ENCODE measurements around the gene MYO1D.
"Not testable (repeated sequence)": the region's sequence is repeated elsewhere in the genome, so short reads cannot be mapped to it uniquely, and the experiment has no call there.

MYO1D gene

DNA sequence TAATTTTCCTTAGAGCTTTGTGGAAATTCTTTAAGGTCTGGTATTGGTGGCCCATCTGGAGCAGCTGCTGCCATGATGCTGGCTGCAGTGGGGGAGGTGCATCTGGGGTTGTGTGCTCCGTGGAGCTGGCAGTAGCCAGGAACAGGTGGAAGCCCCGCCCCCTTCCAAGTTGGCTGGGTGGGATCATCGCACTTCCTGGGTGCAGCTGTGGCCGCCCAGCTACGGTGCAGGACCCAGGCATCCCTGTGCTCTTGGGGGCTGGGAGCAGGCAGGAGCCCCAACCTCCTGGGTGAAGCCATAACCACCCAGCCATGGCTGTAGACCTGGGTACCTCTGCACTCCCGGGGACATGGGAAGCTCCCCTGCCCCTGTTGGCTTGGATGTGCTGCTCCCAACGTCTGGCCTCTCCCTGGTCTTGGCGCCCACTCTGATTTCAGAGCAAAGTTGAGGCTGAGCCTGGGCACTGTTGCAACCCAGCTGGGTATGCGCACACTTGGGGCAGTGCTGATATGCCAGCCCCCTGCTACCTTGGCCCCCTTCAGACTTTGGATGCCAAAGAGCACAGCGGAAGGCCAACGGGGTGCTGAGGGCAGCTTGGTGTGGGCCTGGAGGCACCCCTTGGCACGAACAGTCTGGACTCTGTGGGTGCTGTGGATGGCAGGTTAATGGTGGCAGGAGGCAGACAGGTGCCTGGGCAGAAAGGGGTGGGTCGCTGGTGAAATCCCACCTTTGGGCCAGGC, 145.2 kb downstream of the MYO1D start:
- no peak for DNase-seq (ENCODE audit: low read depth)

DNA sequence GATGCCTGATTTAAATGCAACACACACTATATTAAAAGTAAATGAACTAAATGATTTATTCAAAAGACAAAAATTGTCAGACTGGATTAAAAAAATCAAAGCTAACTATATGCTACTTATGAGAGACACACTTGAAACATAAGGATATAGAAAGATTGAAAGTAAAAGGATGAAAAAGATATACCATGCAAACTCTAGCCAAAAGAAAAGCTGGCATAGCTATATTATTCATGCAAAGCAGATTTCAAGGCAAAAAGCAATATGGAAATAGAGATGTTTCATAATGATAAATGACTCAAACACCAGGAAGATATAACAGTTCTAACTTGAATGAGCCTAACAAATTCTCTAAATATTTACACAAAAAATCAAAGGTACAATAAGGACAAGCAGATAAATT, 149.2 kb downstream of the MYO1D start:
- no peak for DNase-seq (ENCODE audit: low read depth)

DNA sequence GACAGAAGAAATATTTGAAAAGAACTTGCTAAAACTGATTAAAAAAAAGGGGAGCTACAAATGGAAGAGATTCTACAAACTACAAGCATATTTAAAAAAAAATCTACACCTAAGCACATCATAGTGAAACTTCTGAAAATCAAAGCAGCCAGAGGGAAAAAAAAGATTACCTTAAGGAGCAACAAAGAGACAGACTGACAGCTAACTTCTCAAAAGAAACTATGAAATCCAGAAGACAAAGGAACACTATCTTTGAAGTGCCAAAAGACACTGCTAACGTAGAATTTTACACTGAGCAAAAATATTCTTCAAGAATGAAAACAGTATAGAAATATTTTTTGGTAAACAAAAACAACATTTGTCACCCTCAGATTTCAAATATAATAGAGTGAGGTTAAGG, 151.2 kb downstream of the MYO1D start:
- no peak for DNase-seq (ENCODE audit: low read depth)

DNA sequence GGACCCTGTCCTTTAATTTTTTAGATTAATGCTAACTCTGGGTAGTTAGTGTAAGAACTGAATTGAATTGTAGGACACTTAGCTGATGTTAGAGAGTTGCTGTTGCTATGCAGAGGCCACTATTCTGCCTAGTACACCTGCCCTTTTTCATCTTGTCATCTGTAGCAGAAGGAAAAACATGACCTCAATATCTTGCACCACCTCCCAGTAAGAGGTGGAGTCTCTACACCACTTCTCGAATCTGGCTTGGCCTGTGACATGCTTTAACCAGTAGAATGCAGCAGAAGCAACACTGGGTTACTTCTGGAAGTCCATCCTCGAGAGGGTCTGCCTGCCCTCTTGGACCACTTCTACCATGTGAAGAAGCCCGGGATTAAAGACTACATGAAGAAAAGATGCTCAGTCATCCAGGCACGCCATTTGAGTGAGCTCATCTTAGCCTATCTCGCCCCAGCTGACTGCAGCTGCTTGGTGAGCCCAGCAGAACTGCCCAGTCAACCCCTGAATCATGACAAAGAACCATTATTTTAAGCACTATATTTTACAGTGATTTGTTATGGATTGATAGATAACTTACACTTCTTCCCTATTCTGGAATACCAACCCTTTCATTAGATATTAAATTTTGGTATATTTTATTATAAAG, 153.5 kb downstream of the MYO1D start:
- no peak for DNase-seq (ENCODE audit: low read depth)

DNA sequence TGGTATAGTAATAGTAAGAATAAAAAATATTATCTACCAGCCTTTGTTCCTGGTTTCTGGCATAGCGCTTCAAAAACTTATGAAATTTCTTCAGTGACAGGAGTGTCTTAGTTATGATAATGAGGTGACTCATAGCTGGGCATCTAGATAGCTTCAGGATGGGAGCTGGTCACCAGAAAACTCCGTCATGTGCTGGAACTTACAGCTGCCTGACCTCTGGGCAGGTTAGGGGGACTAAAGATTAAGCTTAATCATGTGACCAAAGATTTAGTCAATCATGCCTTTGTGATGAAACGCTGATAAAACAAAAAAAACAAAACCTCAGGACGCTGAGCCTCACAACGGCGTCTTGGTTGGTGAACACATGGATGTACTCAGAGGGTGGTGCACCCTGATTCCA, 154.2 kb downstream of the MYO1D start:
- DNase-seq (ENCODE audit: low read depth): no peak

DNA sequence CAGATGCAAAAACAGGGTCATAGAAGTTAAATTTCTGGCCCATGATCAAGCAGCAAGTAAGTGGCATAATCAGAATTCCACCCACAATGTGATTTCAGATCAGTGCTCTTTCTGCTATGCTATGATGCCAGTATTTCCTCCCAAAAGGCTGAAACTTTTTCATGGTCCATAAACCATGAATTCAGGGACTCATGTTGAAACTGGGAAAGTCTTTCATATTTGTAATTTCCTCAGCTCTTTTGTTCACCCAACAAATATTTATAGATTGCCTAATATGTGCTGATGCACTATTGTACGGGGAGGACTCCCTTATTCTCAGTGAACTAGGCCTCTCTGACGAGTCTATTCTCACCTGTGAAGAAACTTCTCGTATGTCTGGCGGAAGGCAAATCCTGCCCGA, 156.3 kb downstream of the MYO1D start:
- DNase-seq (ENCODE audit: low read depth): no peak

DNA sequence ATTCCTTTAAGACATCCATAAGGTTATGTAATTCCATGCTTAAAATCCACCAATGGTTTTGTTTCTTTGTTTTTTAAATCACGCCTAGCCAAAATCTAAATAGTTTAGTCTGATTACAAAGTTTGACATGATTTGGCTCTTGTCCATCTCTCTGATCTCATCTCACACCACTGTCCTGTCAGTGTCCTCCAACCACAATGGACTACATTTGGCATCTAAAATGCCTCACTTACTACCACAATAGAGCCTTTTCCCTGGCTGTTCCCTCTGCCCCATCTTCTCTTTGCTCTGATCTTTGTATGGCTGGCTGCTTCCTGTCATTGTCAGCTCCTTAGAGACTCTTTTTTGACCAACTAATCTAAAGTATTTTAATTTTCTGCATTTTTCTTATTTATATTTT, 157.2 kb downstream of the MYO1D start:
- DNase-seq (ENCODE audit: low read depth): no peak

DNA sequence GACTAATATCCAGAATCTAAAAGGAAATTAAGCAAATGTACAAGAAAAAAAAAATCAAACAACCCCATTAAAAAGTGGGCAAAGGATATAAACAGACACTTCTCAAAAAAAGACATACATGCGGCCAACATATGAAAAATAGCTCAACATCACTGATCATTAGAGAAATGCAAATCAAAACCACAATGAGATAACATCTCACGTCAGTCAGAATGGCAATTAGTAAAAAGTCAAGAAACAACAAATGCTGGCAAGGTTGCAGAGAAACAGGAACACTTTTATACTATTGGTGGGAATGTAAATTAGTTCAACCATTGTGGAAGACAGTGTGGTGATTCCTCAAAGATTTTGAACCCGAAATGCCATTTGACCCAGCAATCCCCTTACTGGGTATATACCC, 162.0 kb downstream of the MYO1D start:
- not testable (repeated sequence) for DNase-seq (ENCODE audit: low read depth)

DNA sequence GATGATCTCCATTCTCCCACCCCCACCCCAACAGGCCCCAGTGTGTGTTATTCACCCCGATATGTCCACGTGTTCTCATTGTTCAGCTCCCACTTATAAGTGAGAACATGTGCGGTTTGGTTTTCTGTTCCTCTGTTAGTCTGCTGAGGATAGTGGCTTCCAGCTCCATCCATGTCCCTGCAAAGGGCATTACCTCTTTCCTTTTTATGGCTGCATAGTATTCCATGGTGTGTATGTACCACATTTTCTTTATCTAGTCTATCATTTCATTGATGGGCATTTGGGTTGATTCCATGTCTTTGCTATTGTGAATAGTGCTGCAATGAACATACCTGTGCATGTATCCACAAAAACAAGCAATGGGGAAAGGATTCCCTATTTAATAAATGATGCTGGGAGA, 162.7 kb downstream of the MYO1D start:
- DNase-seq (ENCODE audit: low read depth): not testable (repeated sequence)

DNA sequence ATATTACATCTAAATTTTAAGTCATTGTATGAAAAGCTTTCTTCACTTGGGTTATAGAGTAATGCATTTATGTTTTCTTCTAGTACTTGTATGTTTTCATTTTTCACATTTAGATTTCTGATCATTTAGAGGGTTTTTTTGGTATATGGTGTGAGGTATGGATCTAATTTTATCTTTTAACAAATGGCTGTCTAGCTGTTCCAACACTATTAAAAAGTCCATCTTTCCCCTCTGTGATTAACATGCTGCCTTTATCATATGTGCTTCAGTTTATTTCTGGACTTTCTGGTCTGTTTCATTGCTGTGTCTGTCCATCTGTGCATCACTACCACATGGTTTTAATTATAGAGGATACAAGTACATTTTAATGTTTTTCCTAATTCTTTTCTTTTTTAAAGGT, 163.8 kb downstream of the MYO1D start:
- DNase-seq (ENCODE audit: low read depth): no peak

DNA sequence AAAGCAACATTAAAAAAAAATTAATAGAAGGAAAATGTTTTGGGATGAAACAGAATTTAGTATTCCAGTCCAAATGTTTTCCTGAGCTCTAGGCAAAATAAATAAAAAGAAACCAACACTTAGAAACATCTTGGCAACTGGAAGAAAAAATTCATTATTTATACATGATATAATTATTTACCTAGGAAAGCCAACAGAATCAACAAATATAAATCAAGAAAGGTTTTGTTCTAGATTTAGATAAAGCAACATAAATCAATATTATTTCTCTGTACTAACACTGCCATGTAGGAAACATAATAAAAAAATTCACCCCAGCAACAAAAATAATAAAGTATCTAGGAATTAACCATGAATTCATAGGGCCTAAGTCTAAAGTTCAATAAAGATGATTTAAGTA, 167.4 kb downstream of the MYO1D start:
- no peak for DNase-seq (ENCODE audit: low read depth)

DNA sequence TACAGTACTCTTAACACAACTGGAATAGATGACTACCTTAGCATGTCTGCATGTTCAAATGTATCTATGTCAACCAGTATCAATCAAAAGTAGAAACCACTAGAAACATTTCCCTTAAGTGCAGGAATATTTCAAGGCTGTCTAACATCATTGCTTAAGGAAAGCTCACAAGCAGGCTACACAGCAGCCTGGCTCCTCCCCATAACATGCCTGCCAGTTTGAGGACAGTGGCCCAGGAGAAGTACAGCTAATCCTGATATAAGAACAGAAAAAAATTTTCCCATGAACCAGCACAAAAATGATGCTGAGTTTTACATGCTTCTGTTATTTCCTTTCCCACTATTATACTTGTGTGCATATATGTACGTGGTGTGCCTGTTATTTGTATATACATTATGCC, 175.1 kb downstream of the MYO1D start:
- DNase-seq (ENCODE audit: low read depth): no peak

DNA sequence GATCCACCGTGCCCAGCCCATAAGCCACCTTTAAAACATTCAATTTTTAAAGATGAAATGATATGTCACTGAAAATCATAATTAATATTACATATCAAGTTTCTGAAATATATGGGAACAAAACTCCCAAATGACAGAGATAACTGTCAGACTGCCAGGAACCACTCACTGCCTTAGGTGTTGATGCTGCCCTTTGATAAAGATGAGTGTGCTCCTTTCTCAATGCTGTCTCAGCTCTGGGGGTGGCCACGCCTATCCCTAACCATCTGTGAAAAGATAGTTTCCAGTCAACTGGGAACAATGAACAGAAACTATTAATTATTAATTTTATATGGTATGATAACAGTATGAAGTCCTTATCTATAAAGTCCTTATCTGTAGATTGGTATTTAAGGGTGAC, 177.7 kb downstream of the MYO1D start:
- DNase-seq (ENCODE audit: low read depth): no peak

DNA sequence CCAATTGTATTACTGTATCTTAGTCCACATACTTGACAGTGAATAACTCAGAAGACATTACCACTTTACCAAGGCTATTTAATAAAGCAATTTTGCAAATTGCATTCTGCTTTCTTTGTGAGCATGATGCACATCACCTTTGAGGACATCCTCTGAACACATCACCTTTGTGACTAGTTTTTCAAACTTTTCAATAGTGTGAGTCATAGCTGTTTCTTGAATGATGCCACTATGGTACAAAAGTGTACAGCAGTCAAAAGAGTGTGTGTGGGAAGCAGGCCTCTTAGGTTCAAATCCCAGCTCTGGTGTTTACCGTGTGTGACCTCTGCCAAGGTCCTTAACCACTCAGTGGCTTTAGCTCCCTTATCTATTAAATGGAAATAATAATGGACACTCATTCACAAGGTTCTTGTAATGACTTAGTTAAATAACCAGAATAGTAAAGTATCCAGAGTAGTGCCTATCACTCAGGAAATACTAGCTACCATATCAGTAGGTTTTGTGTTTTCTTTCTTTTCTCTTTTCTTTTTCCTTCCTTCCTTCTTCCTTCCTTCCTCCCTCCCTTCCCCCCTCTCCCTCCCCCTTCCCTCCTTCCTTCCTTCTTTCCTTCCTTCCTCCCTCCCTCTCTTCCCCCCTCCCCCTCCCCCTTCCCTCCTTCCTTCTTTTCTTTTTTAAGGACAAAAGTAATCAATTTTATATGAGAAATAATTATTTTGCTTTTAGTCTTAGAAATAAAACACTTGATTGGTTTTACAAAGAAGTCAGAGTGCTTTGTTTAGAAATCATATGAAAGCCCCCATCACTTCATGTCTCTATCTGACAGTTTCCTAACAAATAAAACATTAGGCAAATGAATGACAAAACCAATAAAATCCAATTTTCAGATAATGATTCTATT, 178.9 kb downstream of the MYO1D start:
- DNase-seq (ENCODE audit: low read depth): no peak

DNA sequence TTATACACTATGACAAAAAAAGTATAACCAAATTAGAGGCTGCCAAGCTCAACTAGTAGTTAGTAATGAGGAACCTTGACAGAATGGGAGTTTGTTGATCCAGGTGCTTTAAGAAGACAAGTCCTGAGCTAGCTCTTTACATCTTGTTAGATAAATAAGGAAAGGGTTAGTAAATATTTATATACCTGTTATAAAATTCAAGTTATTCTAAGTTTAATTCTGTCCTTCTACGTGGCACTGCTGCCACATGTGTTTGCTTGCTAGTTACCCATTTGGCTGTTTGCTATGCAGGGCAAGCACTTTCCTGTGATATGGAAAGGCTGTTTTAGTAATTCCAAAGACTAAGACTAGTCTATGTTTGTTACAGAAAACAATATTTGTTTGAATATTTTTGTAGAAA, 180.5 kb downstream of the MYO1D start:
- no peak for DNase-seq (ENCODE audit: low read depth)

DNA sequence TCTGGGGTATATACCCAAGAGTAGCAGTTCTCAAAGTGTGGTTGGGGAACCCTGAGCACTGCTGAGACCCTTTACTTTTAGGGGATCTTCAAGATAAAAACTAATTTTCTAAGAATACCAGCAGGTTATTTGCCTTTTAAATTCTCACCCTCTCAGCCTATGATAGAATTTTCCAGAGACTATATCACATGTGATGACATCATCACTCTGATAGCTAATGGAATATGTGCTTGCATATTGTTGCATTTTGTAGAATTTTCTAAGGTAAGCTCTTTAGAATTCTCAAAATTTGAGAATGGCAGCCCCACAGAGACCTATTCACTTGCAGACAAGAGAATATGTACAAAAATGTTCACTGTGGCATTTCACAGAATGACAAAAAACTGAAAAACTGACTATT, 181.1 kb downstream of the MYO1D start:
- no peak for DNase-seq (ENCODE audit: low read depth)

DNA sequence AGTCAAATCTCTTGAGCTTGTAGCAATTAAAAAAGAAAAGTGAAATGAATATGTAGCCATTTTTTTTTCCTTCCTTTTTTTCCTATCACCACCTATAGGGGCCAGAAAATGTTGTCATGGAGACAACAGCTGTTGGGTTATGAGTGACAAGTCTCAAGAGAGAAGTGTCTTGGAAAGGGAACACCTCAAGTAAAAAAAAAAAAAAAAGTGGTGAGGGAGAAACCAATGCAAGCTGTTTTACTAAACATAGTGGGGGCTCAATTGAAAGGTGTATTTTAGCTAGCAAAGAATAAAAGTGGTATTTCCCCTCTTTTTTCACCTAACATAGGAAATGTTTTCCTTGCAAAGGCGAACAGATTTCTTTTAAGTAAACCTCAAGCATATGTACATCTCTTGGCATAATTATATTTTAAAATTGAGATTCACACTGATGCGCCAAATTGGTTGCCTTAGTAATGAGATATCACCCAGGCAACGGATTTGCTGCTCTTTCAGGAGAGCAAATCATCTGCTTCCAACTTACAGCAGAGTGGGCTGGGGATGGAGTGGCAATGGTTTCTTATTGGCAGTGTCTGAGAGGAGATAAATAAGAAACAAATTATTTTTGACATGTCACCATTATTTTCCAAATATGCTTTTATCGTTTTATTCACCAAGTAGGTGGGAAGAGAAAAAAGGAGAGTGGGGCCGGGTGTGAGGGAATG, 183.6 kb downstream of the MYO1D start:
- no peak for DNase-seq (ENCODE audit: low read depth)

DNA sequence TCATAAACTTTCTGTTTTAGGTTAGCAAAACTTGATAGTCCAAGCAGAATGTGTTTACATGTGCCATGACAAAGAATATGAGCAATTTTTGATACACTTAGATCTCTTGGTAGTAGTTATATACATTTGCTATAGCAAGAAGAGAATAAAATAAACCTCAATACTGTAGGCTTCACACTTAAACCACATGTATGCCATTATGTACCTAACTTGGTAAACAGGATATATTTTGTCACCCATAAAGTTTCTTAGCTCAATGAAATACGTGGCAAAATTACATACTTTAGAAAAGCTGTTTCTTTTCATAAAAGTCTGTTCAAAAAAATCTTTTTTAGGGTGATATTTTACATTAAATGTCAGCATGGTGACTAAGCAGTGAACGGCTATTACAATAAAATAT, 184.7 kb downstream of the MYO1D start:
- no peak for DNase-seq (ENCODE audit: low read depth)

DNA sequence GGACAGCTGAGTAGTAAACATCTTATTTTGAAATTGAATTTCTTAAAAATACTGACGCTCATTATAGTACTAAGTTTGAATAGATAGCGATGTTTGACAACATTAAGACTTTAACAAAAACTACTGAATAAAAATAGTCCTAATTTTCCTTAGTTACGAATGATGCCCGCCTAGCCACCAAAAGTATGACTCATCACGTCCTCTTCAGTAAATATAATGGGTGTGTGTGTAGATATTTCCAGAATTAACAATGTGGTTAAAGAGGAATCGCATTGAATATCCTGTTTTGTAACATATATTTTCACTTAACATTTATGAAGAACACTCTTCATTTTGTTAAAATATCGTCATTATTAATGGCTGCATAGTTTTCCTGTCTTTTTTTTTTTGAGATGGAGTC, 187.6 kb downstream of the MYO1D start:
- no peak for DNase-seq (ENCODE audit: low read depth)

DNA sequence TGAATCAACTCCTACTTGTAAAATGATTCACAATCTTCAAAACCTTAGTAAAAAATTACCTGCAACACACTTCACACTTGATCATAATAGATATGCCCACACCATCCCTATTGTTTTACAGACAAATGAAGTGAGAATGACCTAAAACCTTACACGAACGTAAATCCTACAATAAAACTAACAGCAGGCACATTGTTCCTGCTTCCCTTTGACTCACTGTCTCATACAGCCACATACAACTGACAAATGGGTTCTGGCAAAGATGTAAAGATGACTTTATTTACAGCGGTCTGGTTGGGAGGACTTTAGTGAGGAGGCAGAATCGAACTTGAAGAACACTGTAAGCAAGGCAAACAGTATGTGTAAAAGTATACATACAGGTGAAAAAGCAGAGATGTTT, 188.7 kb downstream of the MYO1D start:
- DNase-seq (ENCODE audit: low read depth): no peak

DNA sequence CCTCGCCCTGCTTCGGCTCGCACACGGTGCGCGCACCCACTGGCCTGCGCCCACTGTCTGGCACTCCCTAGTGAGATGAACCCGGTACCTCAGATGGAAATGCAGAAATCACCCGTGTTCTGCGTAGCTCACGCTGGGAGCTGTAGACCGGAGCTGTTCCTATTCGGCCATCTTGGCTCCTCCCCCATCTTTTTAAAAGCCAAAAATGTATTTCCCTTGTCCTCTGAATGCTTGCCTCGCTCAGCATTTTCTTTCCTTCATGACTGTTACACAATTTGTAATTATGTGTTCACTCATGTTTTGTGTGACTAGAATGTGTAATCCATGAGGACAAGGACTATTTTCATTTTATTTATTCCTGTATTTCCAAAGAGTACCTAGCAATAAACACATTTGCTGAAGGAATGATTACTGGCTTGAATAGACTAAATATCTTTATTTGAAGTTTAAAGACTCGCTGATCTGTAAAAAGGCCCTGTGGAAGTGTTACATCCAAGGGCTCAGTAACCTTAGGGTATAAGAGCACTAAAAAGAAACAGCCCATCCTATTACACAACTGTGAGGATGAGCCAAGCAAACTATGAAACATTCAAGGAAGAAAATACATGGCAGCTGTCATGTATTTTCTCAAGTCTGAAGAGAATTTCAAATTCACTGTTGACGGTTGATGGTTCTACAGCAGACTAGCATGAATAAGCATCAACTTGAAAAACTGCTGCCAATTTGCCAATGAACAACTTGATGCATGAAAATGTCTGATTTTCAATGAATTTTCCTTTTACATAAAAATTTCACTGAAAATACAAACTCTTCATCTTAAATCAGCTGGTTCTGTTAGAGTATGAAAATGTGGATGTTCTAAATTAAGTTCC, 192.6 kb downstream of the MYO1D start:
- no peak for DNase-seq (ENCODE audit: low read depth)
